IMR-90 (cell line): ENCODE data around the gene ZNF200. TPM values are rescaled to one million over a fixed set of nuclear protein-coding genes. Genes with fewer than 3 reads are reported as not detected.

Experiments
- ATAC-seq: fragments of 200-7000 bp; cut with Tn5 transposase; 2 replicates; pipeline ENCODE4 v1.9.1; 2020; ENCODE audit warnings: low read depth, mild to moderate bottlenecking, moderate library complexity
- BruUV-seq: library from RNA; stranded (reverse); fragments of 400-500 nt; replicated peaks from 2 replicates; lab custom pipeline; 2021; lab: Mats Ljungman, UMichigan
- CTCF ChIA-PET: fragments of 300-600 bp; formaldehyde crosslinking; extraction: SDS; loops from one replicate; lab custom pipeline; 2021; ENCODE audit warnings: antibody characterized with exemption; lab: Yijun Ruan, JAX
- POLR2A ChIA-PET: fragments of 300-600 bp; sonication (Branson Sonifier 250); formaldehyde crosslinking; loops from one replicate; lab custom pipeline; 2022; ENCODE audit warnings: antibody characterized with exemption; ENCODE audit not compliant: unreplicated experiment; lab: Charles Lee
- DNase-seq: peaks from one replicate; pipeline ENCODE4 v3.0.0; 2013
- H2AFZ ChIP-seq: replicated peaks from 2 replicates; pipeline ENCODE3; 2013; ENCODE audit warnings: low read length, mild to moderate bottlenecking; ENCODE audit not compliant: poor library complexity
- H2AK5ac ChIP-seq: 2 replicates; pipeline ENCODE4 v1.6.1; 2013; ENCODE audit warnings: low read depth, low read length, inconsistent platforms
- H2AK9ac ChIP-seq: replicated peaks from 2 replicates; pipeline ENCODE3; 2013; ENCODE audit warnings: mild to moderate bottlenecking, low read depth, low read length, moderate library complexity; ENCODE audit not compliant: poor library complexity
- H2BK120ac ChIP-seq: 2 replicates; pipeline ENCODE4 v1.6.1; 2013; ENCODE audit warnings: low read depth, low read length, inconsistent platforms
- H2BK15ac ChIP-seq: 3 replicates; pipeline ENCODE4 v1.6.1; 2013; ENCODE audit warnings: low read depth, low read length, inconsistent platforms
- H2BK20ac ChIP-seq: 2 replicates; pipeline ENCODE4 v1.6.1; 2013; ENCODE audit warnings: low read depth, mild to moderate bottlenecking, inconsistent platforms, low read length, moderate library complexity
- H2BK5ac ChIP-seq: 2 replicates; pipeline ENCODE4 v1.6.1; 2013; ENCODE audit warnings: mild to moderate bottlenecking, low read depth, low read length, inconsistent platforms; ENCODE audit not compliant: poor library complexity, severe bottlenecking
- H3K14ac ChIP-seq: replicated peaks from 2 replicates; pipeline ENCODE4 v1.6.1; 2013; ENCODE audit warnings: low read depth, low read length, inconsistent platforms
- H3K18ac ChIP-seq: 2 replicates; pipeline ENCODE4 v1.6.1; 2013; ENCODE audit warnings: low read depth, low read length, control low read depth
- H3K23ac ChIP-seq: 2 replicates; pipeline ENCODE4 v1.6.1; 2013; ENCODE audit warnings: low read depth, low read length, inconsistent platforms
- H3K27ac ChIP-seq: 2 replicates; pipeline ENCODE4 v1.5.1; 2013; ENCODE audit warnings: mild to moderate bottlenecking, control low read depth, low read length; ENCODE audit not compliant: insufficient read depth
- H3K27me3 ChIP-seq: 2 replicates; pipeline ENCODE4 v1.6.1; 2013; ENCODE audit warnings: low read length; ENCODE audit not compliant: control insufficient read depth, insufficient read depth
- H3K36me3 ChIP-seq: 2 replicates; pipeline ENCODE4 v1.6.1; 2013; ENCODE audit warnings: low read length, mixed read lengths; ENCODE audit not compliant: control insufficient read depth, insufficient read depth
- H3K4ac ChIP-seq: 2 replicates; pipeline ENCODE4 v1.6.1; 2013; ENCODE audit warnings: low read depth, low read length, inconsistent platforms
- H3K4me1 ChIP-seq: 2 replicates; pipeline ENCODE4 v1.6.1; 2013; ENCODE audit warnings: low read length, mixed read lengths; ENCODE audit not compliant: control insufficient read depth, insufficient read depth
- H3K4me2 ChIP-seq: 2 replicates; pipeline ENCODE4 v1.6.1; 2013; ENCODE audit warnings: low read depth, mild to moderate bottlenecking, control low read depth, low read length, moderate library complexity
- H3K4me3 ChIP-seq: 2 replicates; pipeline ENCODE4 v1.5.1; 2013; ENCODE audit warnings: low read depth, mild to moderate bottlenecking, control low read depth, low read length, moderate library complexity; ENCODE audit not compliant: insufficient read depth
- H3K56ac ChIP-seq: 2 replicates; pipeline ENCODE4 v1.6.1; 2013; ENCODE audit warnings: low read length, inconsistent platforms; ENCODE audit not compliant: insufficient read depth; ENCODE audit errors: extremely low read depth
- H3K79me1 ChIP-seq, 2 experiments: 2 replicates each; pipeline ENCODE4 v1.6.1; 2013; ENCODE audit warnings: low read length in 2 of 2, inconsistent platforms in 1 of 2, low read depth in 1 of 2
- H3K9ac ChIP-seq: 2 replicates; pipeline ENCODE4 v1.6.1; 2013; ENCODE audit warnings: low read depth, low read length, control low read depth
- H3K9me1 ChIP-seq: 2 replicates; pipeline ENCODE4 v1.6.1; 2013; ENCODE audit warnings: low read length, inconsistent platforms; ENCODE audit not compliant: insufficient read depth
- H3K9me3 ChIP-seq: 2 replicates; pipeline ENCODE4 v1.6.1; 2013; ENCODE audit warnings: low read length; ENCODE audit not compliant: control insufficient read depth, insufficient read depth
- H4K20me1 ChIP-seq: 2 replicates; pipeline ENCODE4 v1.6.1; 2013; ENCODE audit warnings: low read length, inconsistent platforms; ENCODE audit not compliant: insufficient read depth
- H4K5ac ChIP-seq: 2 replicates; pipeline ENCODE4 v1.6.1; 2013; ENCODE audit warnings: mild to moderate bottlenecking, low read depth, low read length, control low read depth
- H4K8ac ChIP-seq, 2 experiments: 2 replicates each; pipeline ENCODE4 v1.6.1; 2013; ENCODE audit warnings: low read depth in 2 of 2, low read length in 2 of 2, control low read depth in 1 of 2, inconsistent platforms in 1 of 2
- H4K91ac ChIP-seq: 2 replicates; pipeline ENCODE4 v1.6.1; 2013; ENCODE audit warnings: low read depth, low read length, inconsistent platforms; ENCODE audit not compliant: insufficient read depth
- CEBPB ChIP-seq: IDR thresholded peaks from 2 replicates; pipeline ENCODE4 v1.6.1; 2012; ENCODE audit warnings: low read depth, low read length, improper control_type of control experiment
- CTCF ChIP-seq: conservative IDR thresholded peaks from 2 replicates; pipeline ENCODE4 v1.5.1; 2012; ENCODE audit warnings: mild to moderate bottlenecking, low read depth, low read length, improper control_type of control experiment
- MXI1 ChIP-seq: IDR thresholded peaks from 2 replicates; pipeline ENCODE4 v1.6.1; 2012; ENCODE audit warnings: low read depth, mild to moderate bottlenecking, low read length, moderate library complexity, borderline replicate concordance
- NFE2L2 ChIP-seq: fragments of 150-350 bp; IDR thresholded peaks from 2 replicates; pipeline ENCODE4 v1.6.1; 2016; ENCODE audit warnings: low read depth, mild to moderate bottlenecking, low read length
- POLR2A ChIP-seq: IDR thresholded peaks from 2 replicates; pipeline ENCODE4 v1.6.1; 2012; ENCODE audit warnings: mild to moderate bottlenecking, low read depth, low read length
- RCOR1 ChIP-seq: IDR thresholded peaks from 2 replicates; pipeline ENCODE4 v1.6.1; 2012; ENCODE audit warnings: mild to moderate bottlenecking, low read length, improper control_type of control experiment; ENCODE audit not compliant: insufficient replicate concordance
- dilution Hi-C: fragments of 300-500 bp; cut with HindIII; formaldehyde crosslinking; loops from one replicate; pipeline ENCODE4 v1.14.3; 2018; ENCODE audit warnings: low sequenced_read_pairs; ENCODE audit not compliant: unreplicated experiment
- in situ Hi-C: fragments of 300-500 bp; cut with MboI; formaldehyde crosslinking; loops from 3 replicates; pipeline ENCODE4 v1.14.3; 2019; ENCODE audit warnings: low sequenced_read_pairs, inconsistent platforms, mixed read lengths
- intact Hi-C: fragments of 100-400 bp; cut with micrococcal nuclease; formaldehyde crosslinking; loops from 2 replicates; pipeline ENCODE4 v1.10.0; 2022
- polyA plus RNA-seq, 3 experiments: library from polyadenylated mRNA; depleted of rRNA; stranded (reverse); fragments of >200 nt; gene quantifications; 2 replicates each; pipeline ENCODE4 v1.2.3, GENCODE V29; 2012; ENCODE audit warnings: low replicate concordance in 1 of 3
- total RNA-seq: library from RNA; depleted of rRNA; stranded (reverse); fragments of >200 nt; gene quantifications from 2 replicates; pipeline ENCODE4 v1.2.3, GENCODE V29; 2012

The ZNF200 gene
- total and polyA plus RNA-seq, 2 of the 4 experiments (the other 2 are of a cell fraction) = 3.7 to 7.5 TPM

- Histone ChIP-seq H3K27me3 (peaks cover 3% of the 10 kb centered on the region), H3K9ac (no peak overlapping the region), H3K9me1 (no peaks in the 10 kb centered on the region), H4K20me1 (no peaks in the 10 kb centered on the region), H4K91ac (no peak overlapping the region), H2AK5ac (no peak overlapping the region), H3K27ac (no peak overlapping the region), H2BK120ac (no peak overlapping the region), H3K23ac (no peak overlapping the region), H3K79me1 (no peaks in the 10 kb centered on the region), H3K4ac (no peak overlapping the region), H3K9me3 (no peaks in the 10 kb centered on the region), H3K18ac (no peak overlapping the region), H3K4me2 (no peak overlapping the region), H3K4me3 (no peak overlapping the region), H3K4me1 (no peaks in the 10 kb centered on the region), H3K56ac (no peak overlapping the region), H4K8ac (no peak overlapping the region), H4K5ac (no peak overlapping the region), H2BK20ac (no peak overlapping the region), H2AK9ac (no peak overlapping the region), H3K36me3 (no peaks in the 10 kb centered on the region), H2AFZ (no peak overlapping the region), H2BK15ac (no peak overlapping the region), H2BK5ac (no peak overlapping the region), H3K14ac (no peak overlapping the region)
- BruUV-seq = no TSS peak
- no peak for TF ChIP-seq MXI1
- no peak for TF ChIP-seq NFE2L2
- no peak for TF ChIP-seq RCOR1
- no peak for TF ChIP-seq POLR2A
- TF ChIP-seq CEBPB = no peak
- TF ChIP-seq CTCF = no peak
- DNase-seq = no peak
- dilution Hi-C loops (no loop called here), intact Hi-C loops (no loop called here), in situ Hi-C loops (no loop called here)
- CTCF ChIA-PET = no interaction called here
- POLR2A ChIA-PET = no interaction called here
- no peak for ATAC-seq
Observed at GRCh38 chr16:3274947-3275346, 40.0 kb upstream of the ZNF200 start.
